ENCODE measurements around the gene RAPGEF1. TPM values are rescaled to one million over a fixed set of nuclear protein-coding genes. Genes with fewer than 3 reads are reported as not detected.

RAPGEF1 gene
- total and polyA plus RNA-seq, 2 of the 13 experiments (the other 11 are each of a cell fraction or from before 2014, with no cell fraction given), result 21.2 to 38.9 TPM

GRCh38 chr9:131732061-131732526, 7.8 kb downstream of the RAPGEF1 start (continued):
- TF ChIP-seq ZNF362 (CRISPR knock-in tag; IDR thresholded peaks at IDR 0.05; ENCODE audit: borderline replicate concordance) (peak; percentile 56; the same call in 1 of the 2 replicates), PRDM4 (CRISPR knock-in tag; IDR thresholded peaks at IDR 0.05; ENCODE audit: borderline replicate concordance) (no peak), SRSF9 (IDR thresholded peaks at IDR 0.05; ENCODE audit: borderline replicate concordance, insufficient read depth, low read depth, low read length, poor library complexity, severe bottlenecking) (no peak), GATAD2A (CRISPR knock-in tag; IDR thresholded peaks at IDR 0.05) (peak; percentile 59), MXI1 (IDR thresholded peaks at IDR 0.05; ENCODE audit: borderline replicate concordance, low read depth, low read length) (0 out of 3 replicates have a peak, but pooled peaks have one; percentile 25), HDAC2 (CRISPR knock-in tag; IDR thresholded peaks at IDR 0.05) (0 out of 2 replicates have a peak, but pooled peaks have one; percentile 10)

- no TSS peak for BruUV-seq (replicated peaks)
- H3K4me1 ChIP-seq (ENCODE audit: insufficient read depth, low read length), result peaks cover 99% of the 10 kb centered on the region
- peak overlapping the region; percentile 25 for H3K9ac ChIP-seq (ENCODE audit: insufficient read depth, low read depth, low read length)
- in situ Hi-C loops (cut with HindIII; ENCODE audit: extremely low pct_ligation_motif_present, low pct_unique_long_range_greater_than_20kb), result loop anchor here (10.0 to 25.0 kb wide), 2 partner anchors 77 to 344 kb away; partner anchors contain the start of gene PRRC2B
- peak; percentile 3; the same call in 1 of the 3 replicates for ATAC-seq
- no peak for FAIRE-seq
- no peaks in the 10 kb centered on the region for H3K9me3 ChIP-seq (ENCODE audit: low read length)
- peak overlapping the region; percentile 65 for H3K27ac ChIP-seq (ENCODE audit: extremely low read length, insufficient read depth, low read length)
- DNase-seq (ENCODE audit: low spot score), result no peak
- peak overlapping the region; percentile 77 for H3K4me2 ChIP-seq (ENCODE audit: low read depth, low read length)
- peaks cover 88% of the 10 kb centered on the region for H3K79me2 ChIP-seq (ENCODE audit: insufficient read depth, low read length)
- POLR2A ChIA-PET, result interaction anchor here (1.4 to 2.4 kb wide), 3 partner anchors 23 to 125 kb away, joined by 3 to 12 read pairs (median 4); no protein-coding TSS in a partner anchor
- 38% methylated on average over 5 of the region's 5 CpGs for WGBS (ENCODE audit: low lambda C conversion rate)
- CTCF ChIA-PET (ENCODE audit: low intra/inter-chr PET ratio, low total read pairs), result interaction anchor here (0.6 kb wide), 1 partner anchor 96 kb away, joined by 4 read pairs; no protein-coding TSS in a partner anchor
- intact Hi-C loops (cut with micrococcal nuclease; ENCODE audit: unreplicated experiment), result no loop called here
- H4K20me1 ChIP-seq (ENCODE audit: insufficient read depth, low read length), result peaks cover 19% of the 10 kb centered on the region
- H3K4me3 ChIP-seq (replicated peaks in 1 of 3; ENCODE audit: insufficient read depth in 1 of 3, low read depth in 2 of 3, low read length in 3 of 3), result peak overlapping the region in 2 of 3 experiments; percentile 29 to 33; a peak in 3 of 6 replicates
- H3K36me3 ChIP-seq (replicated peaks in 1 of 2; ENCODE audit: control insufficient read depth in 1 of 2, insufficient read depth in 2 of 2, low read length in 2 of 2), result no peaks in the 10 kb centered on the region
- no peaks in the 10 kb centered on the region for H3K27me3 ChIP-seq (ENCODE audit: control insufficient read depth in 1 of 2, insufficient read depth in 2 of 2, low read length in 2 of 2)
- no peak overlapping the region for H2AFZ ChIP-seq (ENCODE audit: low read length)
- no peak for TF ChIP-seq ZGPAT (CRISPR knock-in tag; IDR thresholded peaks at IDR 0.05)
- no peak for TF ChIP-seq ZNF234 (CRISPR knock-in tag; conservative IDR thresholded peaks at IDR 0.05)
- no peak for TF ChIP-seq TCF7 (IDR thresholded peaks at IDR 0.05; ENCODE audit: low read depth)
- TF ChIP-seq ASH2L (IDR thresholded peaks at IDR 0.05; ENCODE audit: insufficient read length, low read depth, low read length), result peak; percentile 7
- TF ChIP-seq ZBTB44 (CRISPR knock-in tag; IDR thresholded peaks at IDR 0.05), result no peak
- no peak for TF ChIP-seq U2AF2 (IDR thresholded peaks at IDR 0.05; ENCODE audit: low read depth, low read length)
- TF ChIP-seq ZNF331 (CRISPR knock-in tag; IDR thresholded peaks at IDR 0.05), result 0 out of 2 replicates have a peak, but pooled peaks have one; percentile 9
- 0 out of 2 replicates have a peak, but pooled peaks have one; percentile 41 for TF ChIP-seq ZNF501 (CRISPR knock-in tag; IDR thresholded peaks at IDR 0.05)
- 0 out of 2 replicates have a peak, but pooled peaks have one; percentile 1 for TF ChIP-seq DRAP1 (CRISPR knock-in tag; IDR thresholded peaks at IDR 0.05)
These were observed 8.2 kb downstream of the RAPGEF1 start for GRCh38 chr9:131731644-131732043.
